Measurements from ENCODE around the gene CR2. TPM values are rescaled to one million over a fixed set of nuclear protein-coding genes. Genes with fewer than 3 reads are reported as not detected.
"Not testable (repeated sequence)": the region's sequence is repeated elsewhere in the genome, so short reads cannot be mapped to it uniquely, and the experiment has no call there.

Gene CR2
- total RNA-seq, 2 donors from 2014 or later: 0.19 to 1.1 TPM

DNA sequence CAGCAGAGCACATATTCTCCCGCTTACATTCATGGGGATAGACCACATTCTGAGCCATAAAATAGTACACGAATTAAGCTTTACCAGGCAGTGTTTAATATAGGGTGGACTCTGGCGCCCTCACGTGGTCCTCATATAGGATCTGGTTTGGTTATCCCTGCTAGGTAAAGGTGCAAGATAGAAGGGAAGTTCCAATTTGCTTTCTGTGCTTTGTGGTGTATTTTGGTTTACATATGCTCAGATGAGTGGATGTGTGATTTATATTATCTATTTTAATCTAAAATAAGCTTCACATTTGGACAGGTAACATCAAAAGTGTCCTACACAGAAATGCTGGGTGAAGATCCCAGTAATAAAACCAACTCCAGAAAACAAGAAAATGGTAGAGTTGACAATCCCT lies 45.4 kb downstream of the CR2 start:
- DNase-seq (ENCODE audit: low spot score): peak; percentile 88
- intact Hi-C loops (cut with DNase I): no loop called here

DNA sequence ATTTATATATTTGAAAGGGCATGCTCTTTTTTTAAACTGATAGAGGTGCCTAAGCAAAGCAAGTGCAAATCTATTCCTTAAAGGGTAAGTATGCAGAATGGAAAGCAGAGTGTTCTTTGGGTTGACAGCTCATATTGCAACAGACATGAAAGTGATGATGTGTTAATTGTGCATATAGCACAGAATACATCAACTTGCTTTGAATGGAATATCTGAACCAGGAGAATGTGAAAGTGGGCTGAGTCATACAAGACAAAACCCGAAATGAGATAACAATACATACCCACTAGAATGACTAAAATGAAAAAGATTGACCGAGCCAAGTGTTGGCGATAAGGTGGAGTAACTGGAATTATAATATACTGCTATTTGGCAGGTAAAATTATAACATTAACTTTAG lies 46.2 kb downstream of the CR2 start:
- intact Hi-C loops (cut with DNase I): no loop called here
- no peak for DNase-seq (ENCODE audit: low spot score)

DNA sequence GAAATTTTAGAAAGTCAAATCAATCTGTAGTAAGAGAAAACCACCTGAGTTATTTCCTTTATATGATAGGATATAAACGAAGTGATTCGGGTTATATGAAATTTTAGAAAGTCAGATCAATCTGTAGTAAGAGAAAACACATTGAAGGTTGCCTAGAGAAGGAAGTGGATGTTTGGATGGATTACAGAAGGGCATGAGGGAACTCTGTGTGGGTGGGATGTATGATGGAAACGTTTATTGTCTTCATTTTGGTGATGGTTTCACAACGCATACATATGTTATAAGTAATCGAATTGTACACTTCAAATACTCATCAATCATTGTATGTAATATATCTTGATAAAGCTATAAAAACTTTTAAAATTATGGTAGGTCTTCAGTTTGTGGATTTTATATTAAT lies 46.9 kb downstream of the CR2 start:
- no peak for DNase-seq (ENCODE audit: low spot score)
- intact Hi-C loops (cut with DNase I): no loop called here

DNA sequence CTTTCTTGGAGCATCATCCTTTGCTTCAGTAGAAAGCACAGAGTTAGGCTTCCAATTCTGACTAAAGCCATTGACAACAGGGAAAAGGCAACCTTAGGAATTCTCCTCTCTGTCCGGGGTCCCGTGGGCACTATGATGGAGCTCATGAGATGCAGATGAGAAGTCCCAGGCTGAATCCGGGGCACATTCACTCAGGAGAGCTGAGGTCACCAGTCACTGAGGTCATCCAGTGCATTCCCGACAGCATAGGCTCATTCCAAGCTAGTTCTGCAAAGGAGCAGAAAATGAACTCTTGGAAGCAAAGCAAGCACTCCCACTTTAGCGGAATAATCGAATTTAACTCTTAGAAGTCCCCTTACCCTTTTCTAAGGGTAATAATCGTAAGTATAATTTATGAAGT lies 48.6 kb downstream of the CR2 start:
- intact Hi-C loops (cut with DNase I): no loop called here
- DNase-seq (ENCODE audit: low spot score): no peak

DNA sequence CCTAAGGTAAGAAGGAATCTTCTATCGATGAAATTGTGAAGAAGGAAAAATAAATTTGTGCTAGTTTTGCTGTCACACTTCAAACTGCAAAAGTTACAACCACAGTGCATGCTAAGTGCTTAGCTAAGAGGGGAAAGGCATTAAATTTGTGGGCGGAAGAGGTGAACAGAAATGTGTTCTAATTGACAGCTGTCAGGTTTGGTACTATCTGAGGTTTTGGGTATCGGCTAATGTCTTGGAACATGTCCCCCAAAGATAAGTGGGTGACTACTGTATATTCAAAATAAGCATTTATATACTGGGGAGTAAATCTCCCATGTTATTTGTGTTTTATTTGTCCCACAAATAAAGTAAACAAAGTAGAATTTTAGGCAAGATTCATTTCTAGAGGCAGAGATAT lies 49.8 kb downstream of the CR2 start:
- intact Hi-C loops (cut with DNase I): no loop called here
- DNase-seq (ENCODE audit: low spot score): no peak

DNA sequence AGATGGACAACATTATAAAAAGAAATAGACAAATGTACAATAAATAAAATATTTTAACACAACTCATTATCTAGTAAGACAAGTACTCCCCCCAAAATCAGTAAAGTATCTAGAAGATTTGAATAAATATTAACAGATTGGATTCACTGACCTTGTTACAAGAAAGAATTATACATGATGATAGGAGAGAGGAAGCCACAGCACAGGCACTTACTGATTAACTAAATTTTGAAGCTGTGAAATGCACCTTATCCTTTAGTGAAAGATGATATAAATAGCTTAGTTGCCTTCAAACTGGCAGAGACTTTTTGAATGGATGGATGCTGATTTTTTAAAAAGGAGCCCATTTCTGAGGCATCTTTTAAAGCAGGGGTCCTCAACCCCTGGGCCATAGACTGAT lies 50.3 kb downstream of the CR2 start:
- intact Hi-C loops (cut with DNase I): no loop called here
- no peak for DNase-seq (ENCODE audit: low spot score)

DNA sequence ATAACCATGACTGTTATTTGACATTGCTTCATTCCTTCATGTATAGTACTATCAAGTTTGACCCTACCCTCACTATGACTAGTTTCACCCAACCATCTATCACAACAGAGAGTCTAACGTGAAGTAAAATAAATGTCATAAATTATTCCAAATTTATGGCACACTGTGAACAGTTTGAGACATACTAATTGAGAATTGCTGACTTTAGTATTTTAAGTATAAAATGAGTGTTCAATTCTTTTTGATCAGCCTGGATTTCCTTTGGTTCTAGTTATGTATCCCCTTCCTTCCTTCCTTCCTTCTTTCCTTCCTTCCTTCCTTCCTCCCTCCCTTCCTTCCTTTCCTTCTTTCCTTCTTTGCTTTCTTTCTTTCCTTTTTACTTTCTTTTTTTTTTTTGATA lies 56.3 kb downstream of the CR2 start:
- DNase-seq (ENCODE audit: low spot score): no peak
- intact Hi-C loops (cut with DNase I): no loop called here

DNA sequence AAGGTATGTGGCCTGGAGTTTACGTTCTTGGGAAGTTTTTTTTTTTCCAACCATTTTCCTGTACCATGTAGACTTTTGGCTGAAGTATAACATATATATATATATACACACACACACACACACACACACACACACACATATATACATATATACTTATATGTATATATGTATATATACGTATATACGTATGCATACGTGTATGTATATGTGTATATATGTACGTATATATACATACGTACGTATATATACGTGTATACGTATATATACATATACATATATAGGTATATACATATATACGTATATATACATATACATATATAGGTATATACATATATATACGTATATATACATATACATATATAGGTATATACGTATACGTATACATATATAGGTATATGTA lies 60.8 kb downstream of the CR2 start:
- intact Hi-C loops (cut with DNase I): no loop called here
- DNase-seq (ENCODE audit: low spot score): no peak

DNA sequence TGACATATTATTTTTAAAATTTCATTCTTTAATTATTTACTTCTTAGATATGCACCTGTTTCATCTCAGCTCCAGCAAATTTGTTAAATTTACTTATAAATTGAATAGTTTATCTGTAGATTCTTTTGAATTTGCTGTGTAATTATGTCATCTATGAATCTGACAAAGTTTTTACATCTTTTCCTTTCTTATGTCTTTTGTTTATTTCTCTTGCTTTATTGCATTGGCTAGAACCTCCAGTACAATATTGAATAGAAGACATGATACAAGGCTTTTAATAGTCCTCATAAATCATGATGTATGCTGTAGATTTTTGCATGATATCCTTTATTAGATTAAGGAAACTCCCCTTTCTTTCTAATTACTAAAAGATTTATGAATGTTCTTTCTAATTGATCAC lies 62.6 kb downstream of the CR2 start:
- DNase-seq (ENCODE audit: low spot score): no peak
- intact Hi-C loops (cut with DNase I): no loop called here

DNA sequence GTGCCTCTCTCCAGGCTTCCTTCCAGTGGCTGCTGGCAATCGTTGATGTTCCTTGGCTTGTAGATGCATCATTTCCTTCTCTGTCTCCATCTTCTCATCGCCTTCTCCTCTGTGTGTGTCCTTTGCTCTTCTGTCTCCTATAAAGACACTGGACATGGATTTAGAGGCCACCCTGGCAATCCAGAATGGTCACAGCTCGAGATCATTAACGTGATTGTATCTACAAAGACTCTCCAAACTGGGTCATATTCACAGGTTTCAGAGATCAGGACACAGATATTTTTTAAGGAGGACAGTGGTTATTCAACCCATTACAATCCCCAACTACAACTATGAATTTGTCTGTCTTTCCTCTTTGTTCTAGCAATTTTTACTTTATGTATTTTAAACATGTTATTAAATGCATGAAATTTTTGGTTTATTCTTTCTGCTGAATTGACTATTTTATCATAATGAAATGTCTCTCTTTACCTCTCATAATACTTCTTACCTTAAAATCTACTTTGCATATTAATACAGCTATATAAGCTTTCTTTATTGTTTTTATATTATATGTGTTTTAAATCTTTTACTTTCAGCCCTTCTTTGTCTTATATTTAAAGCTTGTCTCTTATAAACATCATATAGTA lies 64.6 kb downstream of the CR2 start:
- DNase-seq (ENCODE audit: low spot score): no peak

DNA sequence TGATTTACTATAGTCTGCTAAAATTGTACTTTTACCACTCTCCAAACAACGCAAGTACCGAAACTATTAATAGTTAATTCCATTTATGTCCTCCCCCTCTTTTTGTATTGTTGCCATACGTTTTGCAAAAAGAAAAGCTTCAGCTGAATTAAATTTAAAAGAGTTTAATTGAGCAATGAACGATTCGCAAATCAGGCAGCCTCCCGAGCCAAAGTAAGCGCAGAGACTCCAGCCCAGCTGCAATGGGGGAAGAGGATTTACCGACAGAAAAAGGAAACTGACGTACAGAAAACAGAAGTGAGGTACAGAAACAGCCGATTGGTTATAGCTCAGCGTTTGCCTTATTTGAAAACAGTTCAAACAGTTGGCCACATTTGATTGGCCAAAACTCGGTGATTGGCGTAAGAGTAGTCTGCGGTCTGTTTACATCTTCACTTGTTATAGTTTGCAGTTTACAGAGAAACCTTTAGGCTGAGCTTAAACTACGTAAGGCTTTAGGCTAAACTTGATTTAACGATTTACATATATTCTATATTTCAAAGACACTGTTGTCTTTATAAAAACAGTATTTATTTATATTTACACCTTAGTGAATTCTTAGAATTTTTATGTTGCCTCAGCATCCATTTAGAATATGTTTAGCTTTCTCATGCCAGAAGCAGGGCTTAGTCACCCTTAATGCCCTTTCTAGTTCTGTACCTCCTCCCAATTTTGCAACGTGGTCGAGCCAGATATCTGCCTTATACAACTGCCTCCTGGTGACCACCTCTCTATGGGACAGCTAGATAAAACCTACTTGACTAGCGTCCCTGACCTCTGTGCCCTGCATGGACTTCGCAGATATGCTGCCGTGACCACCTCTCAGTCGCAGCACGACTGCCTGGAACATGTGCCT lies 65.6 kb downstream of the CR2 start:
- DNase-seq (ENCODE audit: low spot score): no peak
- intact Hi-C loops (cut with DNase I): no loop called here

More for the DNA sequence above, 64.6 kb downstream of the CR2 start:
- intact Hi-C loops (cut with DNase I): no loop called here

DNA sequence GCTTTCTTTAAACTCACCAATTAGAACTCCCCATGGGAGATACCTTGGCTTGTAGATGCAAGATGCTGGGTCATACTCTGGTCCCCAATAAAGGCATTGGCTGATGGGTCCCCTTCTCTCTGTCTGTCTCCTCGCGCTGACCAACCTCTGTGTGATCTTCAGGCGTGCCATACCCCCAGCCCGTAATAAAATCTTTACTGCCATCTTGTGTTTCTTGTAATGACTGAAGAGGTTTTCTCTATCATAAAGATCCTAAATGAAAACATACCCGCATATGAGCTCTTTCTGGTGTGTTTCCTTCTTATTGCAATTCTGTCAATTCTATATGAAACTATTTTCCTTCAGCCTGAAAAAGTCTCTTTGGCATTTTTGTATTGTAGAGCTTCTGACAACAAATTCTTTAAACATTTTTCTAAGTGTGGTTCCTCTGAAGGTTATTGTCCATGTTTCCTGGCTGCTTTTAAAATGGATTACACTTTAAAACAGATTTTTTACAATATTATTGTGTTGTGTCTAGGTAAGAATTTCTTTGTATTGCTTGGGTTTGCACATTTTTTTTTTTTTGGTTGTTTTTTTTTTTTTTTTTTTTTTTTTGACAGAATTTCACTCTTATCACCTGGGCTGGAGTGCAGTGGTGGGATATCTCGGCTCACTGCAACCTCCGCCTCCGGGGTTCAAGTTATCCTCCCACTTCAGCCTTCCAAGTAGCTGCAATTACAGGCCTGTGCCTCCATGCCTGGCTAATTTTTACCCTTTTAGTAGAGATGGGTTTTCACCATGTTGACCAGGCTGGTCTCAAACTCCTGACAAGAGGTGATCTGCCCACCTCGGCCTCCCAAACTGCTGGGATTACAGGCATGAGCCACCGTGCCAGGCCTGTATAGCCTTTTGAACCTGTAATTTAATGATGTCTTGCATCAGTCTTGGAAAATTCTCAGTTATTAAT lies 66.5 kb downstream of the CR2 start:
- DNase-seq (ENCODE audit: low spot score); intact Hi-C loops (cut with DNase I): not testable (repeated sequence)

DNA sequence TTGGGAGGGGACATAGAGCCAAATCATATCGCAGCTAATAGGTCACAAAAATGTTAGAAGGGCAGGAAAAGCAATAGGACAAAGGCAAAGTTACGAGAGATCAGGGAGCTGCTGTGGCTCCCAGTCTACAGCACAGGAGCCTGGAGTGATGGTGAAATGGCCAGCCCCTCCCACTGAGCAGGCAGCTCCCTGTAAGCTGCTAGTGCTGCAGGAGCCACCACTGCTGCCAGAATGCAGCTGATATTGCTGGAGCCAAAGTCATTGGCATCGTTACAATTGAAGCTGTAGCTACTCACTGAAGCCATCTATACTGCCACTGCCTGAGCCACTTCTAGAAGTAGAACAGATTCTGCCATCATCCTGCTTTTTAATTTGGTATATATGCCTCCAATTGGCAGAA lies 71.1 kb downstream of the CR2 start:
- intact Hi-C loops (cut with DNase I); DNase-seq (ENCODE audit: low spot score): not testable (repeated sequence)

DNA sequence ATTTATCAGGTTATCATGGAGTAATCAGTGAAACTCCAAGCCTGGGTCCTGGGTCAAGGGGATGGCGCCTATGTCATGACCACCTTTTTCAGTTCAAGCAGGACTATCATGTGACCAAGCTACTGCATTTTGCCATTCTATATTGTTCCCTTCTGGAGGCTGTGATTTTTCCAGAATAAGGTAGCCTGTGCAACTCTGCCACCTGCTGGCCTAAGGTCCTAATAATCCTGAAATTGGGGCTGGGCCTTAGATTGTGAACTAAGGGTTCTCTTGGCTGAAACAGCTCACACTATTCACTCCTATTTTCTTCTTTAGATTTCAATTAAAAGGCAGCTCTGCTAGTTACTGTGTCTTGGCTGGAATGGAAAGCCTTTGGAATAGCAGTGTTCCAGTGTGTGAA lies 74.3 kb downstream of the CR2 start:
- intact Hi-C loops (cut with DNase I); DNase-seq (ENCODE audit: low spot score): not testable (repeated sequence)

DNA sequence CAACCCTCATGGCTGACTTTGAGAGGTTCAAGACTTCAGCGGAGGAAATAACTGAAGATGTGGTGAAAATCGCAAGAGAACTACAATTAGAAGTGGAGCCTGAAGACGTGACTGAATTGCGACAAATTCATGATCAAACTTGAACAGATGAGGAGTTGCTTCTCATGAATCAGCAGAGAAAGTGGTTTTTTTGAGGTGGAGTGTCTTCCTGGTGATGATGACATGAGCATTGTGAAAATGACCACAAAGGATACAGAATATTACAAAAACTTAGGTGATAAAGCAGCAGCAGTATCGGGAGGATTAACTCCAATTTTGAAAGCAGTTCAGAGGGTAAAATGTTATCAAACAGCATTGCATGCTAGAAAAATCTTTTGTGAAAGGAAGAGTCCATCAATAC lies 82.1 kb downstream of the CR2 start:
- intact Hi-C loops (cut with DNase I): not testable (repeated sequence)

More for the DNA sequence above, 82.1 kb downstream of the CR2 start:
- not testable (repeated sequence) for DNase-seq (ENCODE audit: low spot score)

Other genes with a start within 250 kb of the CR2 start
- gene CD55, start 132.7 kb upstream of the CR2 start, total RNA-seq: 10 to 100 TPM; 52.7 to 53.2 TPM
- 10 to 100 TPM in 1 of 2 donors, 1 to 10 TPM in 1; 6.3 to 23.0 TPM for gene CR1, start 41.8 kb downstream of the CR2 start, total RNA-seq
- gene CR1L, start 190.8 kb downstream of the CR2 start, total RNA-seq: under 1 TPM in 1 of 2 donors, not detected in 1; 0.19 TPM